Kidney glomerular epithelial cell (primary cell): ENCODE data around the gene C16orf74.

Experiments used
- DNase-seq: peaks from one replicate; lab custom pipeline; 2025; lab: John Stamatoyannopoulos, UW

The C16orf74 gene

GRCh38 chr16:85695196-85696128, 55.4 kb downstream of the C16orf74 start:
- no peak for DNase-seq

DNA sequence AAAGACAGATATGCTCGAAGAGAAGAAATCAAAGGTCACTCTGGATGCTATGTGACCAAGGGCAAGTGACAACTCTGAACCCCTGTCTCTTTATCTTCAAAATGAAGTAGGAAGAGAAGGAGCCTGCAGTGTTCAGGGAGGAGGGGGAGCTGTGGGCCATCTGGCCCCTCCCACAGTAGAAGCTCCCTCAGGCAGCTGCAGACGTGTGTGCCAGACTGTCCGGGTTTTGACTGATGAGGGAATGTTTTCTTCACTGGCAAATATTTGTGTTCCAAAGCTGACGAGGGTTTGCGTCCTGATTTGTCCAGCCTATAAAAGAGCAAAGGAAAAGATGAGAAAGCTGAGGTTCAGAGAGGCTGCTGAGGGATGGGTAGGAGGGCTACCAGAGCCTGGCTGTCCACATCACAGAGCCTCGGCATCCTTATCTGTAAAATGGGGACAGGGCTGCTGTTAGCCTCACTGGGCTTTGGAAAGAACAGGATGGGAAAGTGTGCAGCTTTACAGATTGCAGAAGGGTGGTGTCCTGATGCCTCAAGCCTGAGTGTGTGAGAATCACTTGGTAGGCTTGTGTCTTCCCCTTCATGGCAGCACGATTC, 60.3 kb downstream of the C16orf74 start:
- DNase-seq: no peak

GRCh38 chr16:85689950-85690320, 61.0 kb downstream of the C16orf74 start:
- DNase-seq: no peak

- DNase-seq: no peak
These were observed 61.5 kb downstream of the C16orf74 start for GRCh38 chr16:85689285-85689949.

GRCh38 chr16:85688586-85689284, 62.2 kb downstream of the C16orf74 start, which contains the start of gene GINS2:
GINS2 (minus strand) TSS chr16:85688954; CDS start chr16:85688898, 56 bp downstream.
- DNase-seq: peak; percentile 83

DNA sequence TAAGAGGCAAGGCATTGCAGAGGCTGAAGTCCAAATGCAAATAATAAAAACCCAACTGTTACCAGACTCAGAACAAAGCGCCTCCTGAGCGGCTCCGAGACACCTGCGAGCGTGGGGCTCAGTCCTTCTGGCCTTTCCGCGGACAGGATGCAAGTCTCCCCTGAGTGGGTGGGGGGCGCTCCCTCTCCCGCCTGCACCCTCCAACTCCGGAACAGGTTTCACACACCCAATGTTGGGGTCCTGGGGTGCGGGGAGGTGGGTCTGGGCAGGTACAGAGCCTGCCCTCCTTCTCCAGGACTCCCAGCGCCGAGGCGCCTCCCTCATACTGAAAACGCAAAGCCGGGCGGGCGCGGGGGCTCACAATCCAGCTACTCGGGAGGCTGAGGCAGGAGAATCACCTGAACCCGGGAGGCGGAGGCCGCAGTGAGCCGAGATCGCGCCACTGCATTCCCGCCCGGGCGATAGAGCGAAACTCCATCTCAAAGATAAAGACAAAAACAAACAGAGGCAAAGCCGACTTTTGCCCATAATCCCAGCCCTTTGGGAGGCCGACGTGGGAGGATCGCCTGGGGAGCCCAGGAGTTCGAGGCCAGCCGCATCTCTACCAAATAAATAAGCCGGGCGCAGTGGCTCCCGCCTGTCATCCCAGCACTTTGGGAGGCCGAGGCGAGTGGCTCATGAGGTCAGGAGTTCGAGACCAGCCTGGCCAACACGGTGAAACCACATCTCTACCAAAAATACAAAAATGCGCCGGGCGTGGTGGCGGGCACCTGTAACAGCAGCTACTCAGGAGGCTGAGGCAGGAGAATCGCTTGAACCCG, 63.0 kb downstream of the C16orf74 start:
- no peak for DNase-seq

DNA sequence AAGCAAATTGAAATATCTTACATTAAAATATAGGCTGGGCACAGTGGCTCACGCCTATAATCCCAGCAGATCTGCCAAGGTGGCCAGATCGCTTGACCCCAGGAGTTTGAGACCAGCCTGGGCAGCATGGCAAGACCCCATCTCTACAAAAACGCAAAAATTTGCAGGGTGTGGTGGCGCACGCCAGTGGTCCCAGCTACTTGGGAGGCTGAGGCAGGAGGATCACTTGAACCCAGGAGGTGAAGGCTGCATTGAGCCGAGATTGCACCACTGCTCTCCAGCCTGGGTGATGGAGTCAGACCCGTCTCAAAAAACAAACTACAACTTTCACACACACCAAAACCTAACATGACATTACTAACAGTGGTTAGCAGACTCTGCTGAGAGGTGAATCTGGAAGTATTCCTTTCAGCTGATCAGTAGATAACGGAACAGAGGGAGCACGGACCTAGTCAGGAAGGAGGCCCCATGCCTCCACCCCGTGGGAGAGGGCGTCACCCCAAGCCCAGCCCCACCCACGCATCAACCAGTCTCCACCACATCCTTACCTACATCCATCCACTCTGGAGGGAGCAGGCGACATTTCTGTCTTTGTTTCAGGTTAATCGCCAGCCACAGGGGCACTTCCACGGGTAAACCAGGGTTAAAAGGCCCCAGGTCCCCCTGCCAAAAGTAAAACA, 63.8 kb downstream of the C16orf74 start:
- no peak for DNase-seq

- no peak for DNase-seq
These were observed 65.6 kb downstream of the C16orf74 start for GRCh38 chr16:85685251-85685650.

DNA sequence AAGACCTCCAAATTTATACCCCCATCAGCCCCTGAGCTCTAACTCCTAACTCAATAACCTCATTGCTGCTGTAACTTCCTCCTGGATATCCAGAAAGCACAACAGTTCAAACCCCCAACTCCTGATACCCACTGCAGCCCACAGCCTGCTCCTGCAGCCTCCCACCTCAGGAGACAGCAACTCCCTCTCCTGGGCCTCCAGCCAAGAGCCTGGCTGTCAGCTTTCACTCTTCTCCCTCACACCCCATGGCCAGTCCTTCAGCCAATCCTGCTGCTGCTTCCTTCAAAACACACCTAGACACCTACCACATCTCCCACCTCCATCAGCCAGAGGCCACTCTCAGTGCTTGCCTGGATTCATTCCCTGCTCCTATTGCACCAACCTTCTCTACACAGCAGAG, 67.5 kb downstream of the C16orf74 start:
- no peak for DNase-seq

DNA sequence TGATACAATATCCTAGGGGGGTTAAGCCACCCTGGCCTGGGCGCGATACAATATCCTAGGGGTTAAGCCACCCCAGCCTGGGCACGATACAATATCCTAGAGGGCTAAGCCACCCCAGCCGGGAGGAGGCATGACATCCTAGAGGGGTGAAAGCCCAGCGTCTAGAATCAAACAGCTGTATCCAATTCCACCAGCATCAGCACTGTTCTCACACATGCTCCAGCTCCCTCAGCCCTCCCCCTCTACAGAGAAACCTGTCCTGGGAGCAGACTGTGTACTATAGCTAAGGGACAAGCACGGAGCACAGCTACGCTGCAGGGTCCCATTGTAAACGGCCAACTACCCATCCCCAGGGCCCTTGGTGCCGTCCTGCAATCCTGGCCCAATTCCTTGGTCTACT, 68.4 kb downstream of the C16orf74 start:
- DNase-seq: no peak

GRCh38 chr16:85681255-85681654, 69.6 kb downstream of the C16orf74 start:
- DNase-seq: no peak

- DNase-seq: no peak
These were observed 70.4 kb downstream of the C16orf74 start for GRCh38 chr16:85680352-85680944.

GRCh38 chr16:85679870-85680269, 71.0 kb downstream of the C16orf74 start:
- DNase-seq: no peak

- no peak for DNase-seq
These were observed 72.1 kb downstream of the C16orf74 start for GRCh38 chr16:85678821-85679220.

DNA sequence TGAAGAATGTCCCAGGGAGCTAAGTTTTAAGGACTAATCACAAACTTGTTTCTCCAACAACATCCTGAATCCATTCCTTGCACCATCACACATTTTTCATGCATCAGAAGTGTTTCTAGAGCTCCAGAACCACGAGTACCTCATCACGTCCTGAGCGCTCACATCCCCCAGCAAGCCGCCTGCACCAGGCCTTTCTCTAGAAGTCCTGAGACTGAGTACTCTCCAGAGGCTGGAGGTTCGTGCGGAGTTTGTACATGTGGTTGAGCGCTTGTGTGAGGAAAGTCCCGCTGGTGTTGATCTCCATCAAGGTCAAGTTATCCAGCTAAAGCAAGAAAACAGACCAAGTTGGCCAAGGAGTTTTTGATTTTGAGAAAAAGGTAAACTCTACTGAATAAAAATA, 72.9 kb downstream of the C16orf74 start:
- no peak for DNase-seq

DNA sequence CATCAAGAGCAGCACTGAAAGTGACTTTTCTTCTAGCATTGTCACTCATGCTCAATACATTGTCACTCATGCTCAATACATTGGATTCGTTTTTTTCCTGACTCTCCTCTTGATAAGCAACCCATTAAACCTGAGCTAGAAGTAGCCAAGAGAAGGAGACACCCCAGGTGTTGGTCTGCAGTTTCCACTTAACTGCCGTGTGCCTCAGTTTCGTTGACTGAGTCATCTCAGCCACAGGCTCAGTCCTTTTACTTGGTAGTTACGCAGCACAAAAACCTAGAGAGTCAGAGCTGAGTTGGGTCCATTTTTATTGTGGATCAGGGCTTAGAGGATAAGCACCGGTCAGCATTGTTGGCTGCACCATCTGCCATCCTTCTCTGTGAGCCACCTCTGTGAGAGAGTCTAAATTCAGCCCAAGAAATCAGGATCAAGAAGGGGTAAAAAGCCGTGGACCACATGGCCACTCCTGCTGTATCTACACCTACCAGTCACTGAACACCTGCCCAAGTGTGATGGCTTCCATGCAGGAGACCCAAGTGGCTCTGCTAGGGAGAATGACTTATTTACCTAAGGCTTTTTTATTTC, 73.4 kb downstream of the C16orf74 start:
- no peak for DNase-seq

DNA sequence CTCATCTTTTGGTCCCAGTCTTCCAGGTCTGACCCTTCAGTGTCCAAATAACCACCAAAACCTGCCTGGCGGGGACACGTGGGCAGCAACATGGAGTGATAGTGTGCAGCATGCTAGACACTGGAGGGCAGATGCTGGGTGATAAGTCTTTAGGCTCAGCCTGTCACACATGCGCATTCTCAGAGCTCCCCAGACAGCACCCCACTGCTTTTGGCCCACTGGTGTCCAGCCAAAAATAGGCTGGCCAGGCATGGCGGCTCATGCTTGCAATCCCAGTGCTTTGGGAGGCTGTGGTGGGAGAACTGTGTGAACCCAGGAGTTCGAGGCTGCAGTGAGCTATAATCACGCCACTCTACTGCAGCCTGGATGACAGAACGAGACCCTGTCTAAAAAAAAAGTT, 74.4 kb downstream of the C16orf74 start:
- DNase-seq: no peak

DNA sequence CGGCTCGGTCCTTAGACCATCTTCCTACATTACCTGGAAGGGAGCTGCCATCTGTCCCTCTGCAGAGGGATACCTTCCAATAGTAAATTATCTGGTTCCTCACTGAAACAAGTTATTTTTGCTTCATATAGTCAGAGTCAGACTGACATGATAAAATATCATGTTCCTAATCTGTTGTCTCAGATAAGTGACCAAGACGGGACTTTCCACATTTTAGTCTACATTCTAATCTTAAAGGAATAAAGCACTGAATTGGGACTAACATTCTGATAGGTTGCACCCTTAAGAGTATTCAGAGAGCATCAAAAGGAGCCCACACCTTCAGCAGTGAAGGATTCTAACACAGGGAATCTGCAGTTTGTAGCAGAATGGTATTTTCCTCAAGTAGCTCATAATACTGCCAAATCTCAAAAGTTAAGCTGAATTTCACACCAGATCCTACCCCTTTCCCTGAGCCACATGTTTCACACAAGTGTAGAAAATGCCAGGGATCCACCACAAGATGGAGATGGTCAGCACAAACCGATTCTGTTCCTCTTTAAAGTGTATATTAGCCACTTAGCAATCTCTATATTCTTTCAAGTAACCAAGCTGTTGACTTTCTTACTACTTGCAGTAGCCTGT, 75.5 kb downstream of the C16orf74 start:
- DNase-seq: peak; percentile 22

GRCh38 chr16:85674828-85675227, 76.1 kb downstream of the C16orf74 start:
- DNase-seq: no peak

GRCh38 chr16:85674418-85674755, 76.5 kb downstream of the C16orf74 start:
- no peak for DNase-seq
